Endothelial cell (in vitro differentiated cells): Measurements from ENCODE around the gene AGPAT1. TPM values are rescaled to one million over a fixed set of nuclear protein-coding genes. Genes with fewer than 3 reads are reported as not detected.

ENCODE experiments used
- DNase-seq: peaks from one replicate; pipeline ENCODE4 v3.0.0; 2021; ENCODE audit warnings: low spot score
- H3K27ac Mint-ChIP-seq: one replicate; pipeline ENCODE4 v1.8.0; 2021; ENCODE audit warnings: mixed read lengths, inconsistent platforms; ENCODE audit not compliant: unreplicated experiment
- H3K27me3 Mint-ChIP-seq: one replicate; pipeline ENCODE4 v1.8.0; 2021; ENCODE audit warnings: mild to moderate bottlenecking, moderate library complexity, mixed read lengths, inconsistent platforms; ENCODE audit not compliant: unreplicated experiment
- H3K36me3 Mint-ChIP-seq: one replicate; pipeline ENCODE4 v1.8.0; 2021; ENCODE audit warnings: mild to moderate bottlenecking, low read depth, mixed read lengths, inconsistent platforms; ENCODE audit not compliant: unreplicated experiment
- H3K4me1 Mint-ChIP-seq: one replicate; pipeline ENCODE4 v1.8.0; 2021; ENCODE audit warnings: mild to moderate bottlenecking, mixed read lengths, inconsistent platforms; ENCODE audit not compliant: unreplicated experiment
- H3K4me3 Mint-ChIP-seq: one replicate; pipeline ENCODE4 v1.8.0; 2021; ENCODE audit warnings: mild to moderate bottlenecking, mixed read lengths, inconsistent platforms; ENCODE audit not compliant: unreplicated experiment
- H3K9me3 Mint-ChIP-seq: one replicate; pipeline ENCODE4 v1.8.0; 2021; ENCODE audit warnings: mixed read lengths, inconsistent platforms; ENCODE audit not compliant: unreplicated experiment
- microRNA-seq: library from miRNA; unstranded; fragments of <30 nt; microRNA quantifications from one replicate; pipeline ENCODE4, GENCODE V29; 2020; ENCODE audit not compliant: unreplicated experiment
- total RNA-seq: library from RNA; stranded (reverse); fragmentation: NEBNext Ultra II Directional; extraction: Animal tissue kit (Norgen Biotek cat#: 25700); gene quantifications from one replicate; pipeline ENCODE4 v1.2.1, GENCODE V29; 2021; ENCODE audit not compliant: unreplicated experiment
- TF ChIP-seq, protein P1 (sequence below): fragments of 200-600 bp; sonication (generic); IDR thresholded peaks from one replicate; pipeline ENCODE4 v1.5.0; 2021; ENCODE audit warnings: antibody characterized with exemption; ENCODE audit not compliant: unreplicated experiment

AGPAT1 gene
- total RNA-seq, 1 donor from 2014 or later = 93.3 TPM

DNA sequence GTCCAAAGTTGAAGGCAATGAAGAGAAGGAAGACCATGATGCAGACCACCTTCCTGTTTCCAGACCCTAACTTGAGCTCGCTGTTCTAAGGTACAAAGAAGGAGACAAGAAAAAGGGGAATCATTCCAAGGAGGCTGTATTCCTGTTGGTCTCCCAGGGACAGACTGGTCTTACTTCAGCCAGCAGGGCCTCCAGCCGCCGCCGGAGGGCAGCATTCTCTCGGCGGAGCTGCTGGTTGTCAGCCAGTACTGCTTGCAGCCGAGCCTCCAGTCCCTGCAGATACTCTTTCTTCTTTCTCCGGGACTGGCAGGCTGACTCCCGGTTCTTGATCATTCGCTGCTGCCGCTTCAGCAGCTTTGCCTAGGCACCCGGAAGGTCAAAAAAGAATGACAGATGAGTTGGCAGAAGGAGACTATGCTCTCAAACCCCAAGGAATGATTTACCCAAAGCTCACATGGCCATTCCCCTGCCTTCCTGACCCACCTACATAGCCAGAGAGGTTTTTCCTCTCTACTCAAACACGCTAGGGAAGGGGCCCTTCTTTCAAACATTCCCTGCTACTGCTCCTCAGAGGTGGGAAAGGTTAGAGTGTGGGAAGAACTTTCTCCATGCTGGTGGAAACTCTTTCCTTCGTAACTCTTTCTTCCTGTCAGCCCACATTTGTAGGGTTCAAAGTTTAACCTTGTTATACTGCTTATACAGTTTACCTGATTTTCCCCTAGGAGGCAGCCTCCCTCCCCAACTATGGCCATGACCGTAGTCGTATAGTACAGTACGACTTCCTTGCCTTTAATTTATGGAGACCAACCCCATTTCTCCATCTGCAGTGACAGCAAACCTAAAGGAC, 56.9 kb downstream of the AGPAT1 start:
- DNase-seq = peak; percentile 85
- H3K9me3 Mint-ChIP-seq = no peaks in the 10 kb centered on the region
- H3K4me3 Mint-ChIP-seq = no peak overlapping the region
- TF ChIP-seq, protein P1, sequence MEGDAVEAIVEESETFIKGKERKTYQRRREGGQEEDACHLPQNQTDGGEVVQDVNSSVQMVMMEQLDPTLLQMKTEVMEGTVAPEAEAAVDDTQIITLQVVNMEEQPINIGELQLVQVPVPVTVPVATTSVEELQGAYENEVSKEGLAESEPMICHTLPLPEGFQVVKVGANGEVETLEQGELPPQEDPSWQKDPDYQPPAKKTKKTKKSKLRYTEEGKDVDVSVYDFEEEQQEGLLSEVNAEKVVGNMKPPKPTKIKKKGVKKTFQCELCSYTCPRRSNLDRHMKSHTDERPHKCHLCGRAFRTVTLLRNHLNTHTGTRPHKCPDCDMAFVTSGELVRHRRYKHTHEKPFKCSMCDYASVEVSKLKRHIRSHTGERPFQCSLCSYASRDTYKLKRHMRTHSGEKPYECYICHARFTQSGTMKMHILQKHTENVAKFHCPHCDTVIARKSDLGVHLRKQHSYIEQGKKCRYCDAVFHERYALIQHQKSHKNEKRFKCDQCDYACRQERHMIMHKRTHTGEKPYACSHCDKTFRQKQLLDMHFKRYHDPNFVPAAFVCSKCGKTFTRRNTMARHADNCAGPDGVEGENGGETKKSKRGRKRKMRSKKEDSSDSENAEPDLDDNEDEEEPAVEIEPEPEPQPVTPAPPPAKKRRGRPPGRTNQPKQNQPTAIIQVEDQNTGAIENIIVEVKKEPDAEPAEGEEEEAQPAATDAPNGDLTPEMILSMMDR = peak; percentile 55
- peaks cover 5% of the 10 kb centered on the region for H3K4me1 Mint-ChIP-seq
- H3K27ac Mint-ChIP-seq = no peak overlapping the region
- peaks cover 30% of the 10 kb centered on the region for H3K36me3 Mint-ChIP-seq
- H3K27me3 Mint-ChIP-seq = peaks cover 9% of the 10 kb centered on the region

Small RNAs within 50 kb of the gene (microRNA-seq; reads per million reads assigned to microRNA genes)
- gene MIR6721 (8.8 reads per million, percentile 57 among the genes with 10 or more reads in this experiment), gene MIR6833 (not detected)

Other genes starting within 250 kb of the AGPAT1 start
- gene C2, start 248.4 kb downstream of the AGPAT1 start, total RNA-seq = 0.82 TPM
- not detected for gene CFB, start 230.0 kb downstream of the AGPAT1 start, total RNA-seq
- gene NELFE, start 217.1 kb downstream of the AGPAT1 start, total RNA-seq = 47.8 TPM
- gene SKIC2, start 216.9 kb downstream of the AGPAT1 start, total RNA-seq = 63.4 TPM
- gene DXO, start 203.9 kb downstream of the AGPAT1 start, total RNA-seq = 12.6 TPM
- gene C4A, start 194.0 kb downstream of the AGPAT1 start, total RNA-seq = 6.1 TPM
- 4.6 TPM for gene C4B, start 161.3 kb downstream of the AGPAT1 start, total RNA-seq
- gene CYP21A2, start 137.7 kb downstream of the AGPAT1 start, total RNA-seq = 0.44 TPM
- 7.5 TPM for gene TNXB, start 66.7 kb downstream of the AGPAT1 start, total RNA-seq
- gene ATF6B, start 47.8 kb downstream of the AGPAT1 start, total RNA-seq = 72.9 TPM
- 5.2 TPM for gene FKBPL, start 45.8 kb downstream of the AGPAT1 start, total RNA-seq
- 2.1 TPM for gene PRRT1, start 24.1 kb downstream of the AGPAT1 start, total RNA-seq
- gene PPT2, start 21.9 kb downstream of the AGPAT1 start, total RNA-seq = 44.4 TPM
- 37.4 TPM for gene EGFL8, start 11.5 kb downstream of the AGPAT1 start, total RNA-seq
- 44.4 TPM for gene RNF5, start 2.3 kb upstream of the AGPAT1 start, total RNA-seq
- 42.2 TPM for gene AGER, start 8.2 kb upstream of the AGPAT1 start, total RNA-seq
- gene PBX2, start 14.1 kb upstream of the AGPAT1 start, total RNA-seq = 308 TPM
- 49.0 TPM for gene GPSM3, start 16.6 kb upstream of the AGPAT1 start, total RNA-seq
- gene NOTCH4, start 48.0 kb upstream of the AGPAT1 start, total RNA-seq = 151 TPM
- not detected for gene TSBP1, start 195.8 kb upstream of the AGPAT1 start, total RNA-seq
- not detected for gene BTNL2, start 231.1 kb upstream of the AGPAT1 start, total RNA-seq